HG03469 (cell line): ENCODE measurements around the gene JKAMP.
A peak's percentile ranks its signal among the peaks of the same experiment; 100 is the strongest.
"Not testable (repeated sequence)": the region's sequence is repeated elsewhere in the genome, so short reads cannot be mapped to it uniquely, and the experiment has no call there.

Source experiments
- ATAC-seq: cut with Tn5 transposase; IDR thresholded peaks from one replicate; pipeline ENCODE4 v1.9.1; 2021; ENCODE audit warnings: mild to moderate bottlenecking, moderate library complexity, moderate number of reproducible peaks; ENCODE audit not compliant: unreplicated experiment

Gene JKAMP, protein sequence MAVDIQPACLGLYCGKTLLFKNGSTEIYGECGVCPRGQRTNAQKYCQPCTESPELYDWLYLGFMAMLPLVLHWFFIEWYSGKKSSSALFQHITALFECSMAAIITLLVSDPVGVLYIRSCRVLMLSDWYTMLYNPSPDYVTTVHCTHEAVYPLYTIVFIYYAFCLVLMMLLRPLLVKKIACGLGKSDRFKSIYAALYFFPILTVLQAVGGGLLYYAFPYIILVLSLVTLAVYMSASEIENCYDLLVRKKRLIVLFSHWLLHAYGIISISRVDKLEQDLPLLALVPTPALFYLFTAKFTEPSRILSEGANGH

DNA sequence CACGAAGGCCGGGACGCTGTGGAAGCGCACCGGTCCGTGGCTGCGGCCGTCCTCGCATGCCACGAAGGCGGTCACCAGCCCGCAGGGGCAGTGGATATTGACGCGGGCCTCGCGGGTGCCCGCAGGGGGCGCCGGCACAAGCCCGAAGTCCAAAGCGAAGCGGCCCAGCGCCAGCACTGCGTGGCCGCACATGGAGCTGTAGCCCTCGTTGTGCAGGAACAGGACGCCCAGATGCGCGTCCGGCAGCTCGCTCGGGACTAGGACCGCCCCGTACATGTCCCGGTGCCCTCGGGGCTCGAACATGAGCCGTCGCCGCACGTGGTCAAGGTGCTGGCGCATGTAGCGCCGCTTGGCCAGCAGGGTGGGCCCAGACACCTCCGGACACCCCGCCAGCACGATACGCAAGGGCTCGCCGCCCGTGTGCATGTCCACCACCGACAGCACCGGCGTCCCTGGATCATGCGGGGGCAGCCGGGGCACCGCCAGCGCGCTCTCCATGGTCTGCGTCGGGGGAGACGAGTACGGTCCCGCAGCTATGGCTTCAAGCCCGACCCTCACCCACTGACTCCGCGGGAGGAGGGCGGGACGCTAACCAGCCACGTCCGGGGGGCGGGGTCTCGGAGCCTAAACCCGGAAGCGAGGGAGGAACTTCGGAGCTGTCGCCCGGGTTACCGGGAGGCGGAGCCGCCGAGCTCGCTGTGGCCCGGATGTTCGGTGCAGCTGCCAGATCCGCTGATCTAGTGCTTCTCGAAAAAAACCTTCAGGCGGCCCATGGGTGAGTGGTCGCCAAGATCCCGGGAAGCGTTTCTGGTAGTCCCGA is at the start of gene JKAMP, which contains the start of gene L3HYPDH:
JKAMP (plus strand) TSS at position 699 of the 820 bp plus-strand sequence; CDS start at position 772, 73 bp downstream.
L3HYPDH (minus strand) TSS at position 590 of the 820 bp plus-strand sequence; CDS start at position 498, 92 bp downstream.
- peak; percentile 70 for ATAC-seq

DNA sequence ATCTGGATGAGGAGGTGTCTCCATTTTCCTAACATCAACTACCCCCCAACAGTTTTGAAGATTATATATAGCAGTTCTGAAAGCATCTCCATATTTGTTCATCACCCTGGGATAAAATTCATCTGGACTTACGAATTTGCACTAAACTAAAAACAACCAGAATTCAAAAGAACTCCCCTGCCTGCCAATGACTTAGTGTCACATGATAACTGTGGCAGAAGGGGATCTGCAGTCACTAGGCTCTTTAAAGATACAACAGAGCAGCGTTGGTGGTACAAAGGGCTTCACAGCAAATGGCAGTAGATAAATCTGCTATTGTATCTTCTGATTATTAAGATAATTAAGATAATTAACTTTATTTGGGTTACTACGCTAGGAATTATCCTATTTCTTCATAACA is 49.2 kb upstream of the JKAMP start:
- no peak for ATAC-seq

DNA sequence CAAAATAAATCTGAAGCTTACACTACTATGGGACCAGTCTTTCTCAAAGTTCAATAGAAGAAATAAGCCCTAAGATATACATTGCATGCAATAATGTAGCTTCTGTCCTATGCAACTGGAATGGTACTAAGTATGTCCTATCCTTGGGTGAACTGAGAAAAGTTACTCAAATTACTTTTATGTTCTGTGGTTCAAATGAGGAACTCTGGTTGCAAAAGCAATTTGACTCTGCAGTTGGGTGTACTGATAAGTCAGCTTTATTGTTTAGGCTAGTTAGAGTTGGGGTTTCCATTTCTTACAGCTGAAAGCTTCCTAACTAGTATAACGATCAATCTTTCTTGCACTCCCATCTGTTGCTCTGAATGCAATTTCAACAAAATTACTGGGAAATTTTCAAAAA is 48.3 kb upstream of the JKAMP start:
- no peak for ATAC-seq

DNA sequence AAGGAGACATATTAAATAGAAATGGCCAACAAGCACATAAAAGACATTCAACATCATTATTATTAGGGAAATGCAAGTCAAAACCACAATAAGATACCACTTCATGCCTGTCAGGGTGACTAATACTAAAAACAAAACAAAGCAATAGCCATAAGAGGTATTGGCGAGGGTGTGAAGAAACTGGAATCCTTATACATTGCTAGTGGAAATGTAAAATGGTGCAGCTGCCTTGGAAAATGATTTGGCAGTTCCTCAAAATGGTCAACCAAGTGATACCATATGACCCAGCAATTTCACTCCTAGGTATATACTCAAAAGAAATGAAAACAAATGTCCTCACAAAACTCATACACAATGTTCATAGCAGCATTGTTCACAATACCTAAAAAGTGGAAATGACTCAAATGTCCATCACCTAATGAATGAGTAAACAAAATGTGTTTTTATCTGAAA is 46.1 kb upstream of the JKAMP start:
- ATAC-seq, result no peak

DNA sequence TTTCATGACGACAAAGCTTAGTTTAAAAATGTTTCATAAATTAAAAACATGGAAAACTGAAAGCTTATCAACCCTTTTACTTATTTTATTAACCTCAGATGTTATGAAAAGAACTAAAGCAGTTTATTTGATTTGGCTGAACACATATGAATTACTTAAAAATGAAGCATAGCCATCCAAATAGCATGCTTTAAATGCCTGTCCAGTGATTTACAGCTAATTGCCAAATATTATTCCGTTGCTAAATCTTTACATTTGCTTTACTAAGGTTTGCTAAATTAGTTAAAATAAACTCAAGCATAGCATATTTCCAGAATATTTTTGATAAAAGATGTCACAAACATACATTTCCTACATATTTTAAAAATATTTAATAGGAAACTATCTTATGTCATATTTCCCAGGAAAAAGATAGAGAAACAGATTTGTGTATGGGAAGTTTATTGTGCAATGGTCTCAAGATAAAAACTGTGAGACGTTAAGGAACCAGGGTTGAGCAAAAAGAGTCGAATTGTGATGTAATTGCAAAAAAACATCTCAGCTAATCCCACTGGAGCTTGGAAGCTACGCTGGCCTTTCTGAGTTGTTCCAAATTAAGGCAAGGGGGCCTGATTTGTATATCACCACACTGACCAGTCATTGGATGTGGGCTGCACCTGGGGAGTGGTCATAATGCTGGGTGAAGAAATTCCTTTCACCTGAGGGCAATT is 44.9 kb upstream of the JKAMP start:
- ATAC-seq, result no peak

DNA sequence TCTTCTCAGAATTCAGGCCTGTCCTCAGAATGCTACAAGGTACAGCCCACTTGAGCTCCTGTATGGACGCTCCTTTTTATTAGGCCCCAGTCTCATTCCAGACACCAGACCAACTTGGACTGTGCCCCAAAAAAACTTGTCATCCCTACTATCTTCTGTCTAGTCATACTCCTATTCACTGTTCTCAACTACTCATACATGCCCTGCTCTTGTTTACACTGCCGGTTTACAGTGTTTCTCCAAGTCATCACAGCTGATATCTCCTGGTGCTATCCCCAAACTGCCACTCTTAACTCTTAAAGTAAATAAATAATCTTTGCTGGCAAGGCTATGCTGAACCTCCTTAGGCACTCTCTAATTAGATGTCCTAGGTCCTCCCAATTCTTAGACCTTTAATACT is 35.6 kb upstream of the JKAMP start:
- ATAC-seq, result not testable (repeated sequence)

DNA sequence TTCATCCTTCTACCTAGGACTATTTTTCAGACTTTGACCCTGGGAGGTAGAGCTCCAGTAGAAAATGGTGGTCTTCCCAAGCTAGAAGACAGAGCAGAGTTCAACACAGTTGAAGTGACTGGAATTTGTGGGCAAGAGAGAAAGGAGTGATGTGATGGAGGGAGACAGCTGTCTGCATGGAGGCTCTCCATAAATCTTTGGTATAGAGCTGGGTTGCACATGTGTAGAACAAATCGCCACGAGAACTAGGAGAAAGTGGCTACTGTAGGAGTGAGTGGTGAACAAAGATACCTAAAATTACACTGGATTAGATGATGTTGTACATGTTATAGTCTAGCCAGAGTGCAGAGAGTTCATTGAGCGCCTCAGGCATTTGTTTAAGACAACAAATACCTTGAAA is 33.6 kb upstream of the JKAMP start:
- ATAC-seq, result no peak

DNA sequence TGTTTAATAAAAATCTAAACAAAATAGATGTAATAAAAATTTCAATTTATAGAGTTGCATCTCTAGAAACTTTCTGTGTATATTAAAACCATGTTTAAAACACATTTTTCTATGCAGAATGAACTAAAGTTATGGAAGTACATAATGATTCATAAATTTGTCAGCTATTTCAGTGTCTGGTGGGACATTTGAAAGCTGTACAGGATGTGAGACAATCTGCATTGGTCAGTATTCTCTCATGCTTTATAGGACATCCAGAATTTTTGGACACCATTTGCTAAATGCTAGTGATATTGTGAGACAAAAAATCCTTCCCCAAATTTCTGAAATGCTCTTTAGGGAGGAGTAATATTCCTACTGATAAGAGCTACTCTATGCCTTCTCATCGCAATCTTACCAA is 32.5 kb upstream of the JKAMP start:
- ATAC-seq, result no peak

DNA sequence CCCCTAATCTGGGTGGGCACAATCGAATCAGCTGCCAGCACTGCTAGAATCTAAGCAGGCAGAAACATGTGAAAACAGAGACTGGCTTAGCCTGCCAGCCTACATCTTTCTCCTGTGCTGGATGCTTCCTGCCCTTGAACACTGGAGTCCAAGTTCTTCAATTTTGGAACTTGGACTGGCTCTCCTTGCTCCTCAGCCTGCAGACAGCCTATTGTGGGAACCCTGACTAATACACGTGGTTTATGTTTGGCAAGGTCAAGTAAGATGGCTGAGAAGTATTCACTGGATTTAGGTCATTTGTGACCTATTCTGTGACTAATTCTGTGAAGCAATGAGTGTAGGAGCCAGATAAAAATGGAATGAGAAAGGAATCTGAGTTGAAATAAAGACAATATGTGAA is 30.2 kb upstream of the JKAMP start:
- no peak for ATAC-seq

DNA sequence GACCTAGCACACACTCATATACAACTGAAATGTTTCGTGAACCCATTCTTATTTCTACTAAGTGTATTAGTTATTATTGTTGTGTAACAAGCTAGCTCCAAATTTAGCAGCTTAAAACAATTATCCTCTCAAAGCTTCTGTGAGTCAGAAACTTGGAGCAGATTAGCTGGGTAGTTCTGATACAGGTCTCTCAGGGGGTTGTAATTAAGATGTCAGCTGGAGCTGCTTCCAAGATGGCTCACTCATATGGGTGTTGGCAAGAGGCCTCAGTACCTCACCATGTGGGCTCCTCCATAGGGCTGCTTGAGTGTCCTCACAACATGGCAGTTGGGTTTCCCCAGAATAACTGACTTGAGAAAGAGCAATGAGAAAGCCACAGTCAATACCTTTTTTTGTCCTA is 28.9 kb upstream of the JKAMP start:
- ATAC-seq, result no peak

DNA sequence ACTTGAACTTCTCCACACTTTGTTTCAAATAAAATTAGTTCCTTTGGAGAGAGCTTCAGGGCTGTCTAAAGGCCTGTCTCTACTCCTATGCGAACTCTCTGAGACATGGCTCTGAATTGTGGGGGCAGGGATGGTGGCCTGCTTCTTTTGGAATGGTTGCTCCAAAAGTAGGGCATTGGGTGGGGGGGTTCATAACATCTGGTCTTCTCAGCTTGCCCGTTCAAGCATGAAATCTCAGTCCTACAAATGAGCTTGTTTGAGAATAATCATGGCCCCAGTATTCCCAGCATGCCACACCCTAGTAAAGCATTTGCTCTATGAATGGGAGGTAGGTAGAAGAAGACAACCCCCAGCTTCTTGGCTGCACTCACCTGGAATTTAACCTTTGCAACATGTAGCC is 25.8 kb upstream of the JKAMP start:
- no peak for ATAC-seq

DNA sequence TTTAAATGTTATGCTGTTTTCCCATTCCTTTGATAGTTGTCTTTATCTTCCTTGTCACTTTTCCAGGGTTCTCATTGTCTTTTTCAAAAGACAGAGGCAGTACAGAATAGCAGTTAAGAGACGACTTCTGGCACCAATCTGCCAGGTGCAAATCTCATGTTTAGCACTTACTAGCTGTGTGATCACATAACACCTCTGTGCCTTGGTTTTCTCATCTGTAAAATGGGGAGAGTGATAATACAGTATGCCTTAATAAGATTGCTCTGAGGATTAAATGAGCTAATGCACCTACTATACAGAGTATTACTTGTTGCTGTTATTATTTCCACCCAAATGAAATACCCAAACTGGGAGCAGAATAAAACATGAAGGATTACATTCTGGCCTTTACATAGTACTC is 23.9 kb upstream of the JKAMP start:
- no peak for ATAC-seq

DNA sequence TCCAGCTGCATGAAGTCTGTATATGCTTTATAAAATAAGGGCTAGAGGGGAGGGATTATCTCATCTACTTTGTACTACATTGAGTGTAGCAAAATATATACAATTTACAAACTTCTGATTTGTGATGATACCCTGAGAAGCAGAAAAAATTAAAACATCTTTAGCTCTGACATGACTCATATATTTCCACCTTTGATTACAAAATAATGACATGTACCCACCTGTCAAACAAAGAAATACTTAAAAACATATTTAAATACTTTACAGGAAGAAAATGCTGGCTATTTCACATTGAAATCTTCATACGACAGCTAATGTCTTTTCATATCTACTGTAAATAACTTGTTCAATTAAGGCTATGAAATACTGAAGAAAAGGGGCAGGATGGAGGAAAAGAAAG is 22.4 kb upstream of the JKAMP start:
- ATAC-seq, result no peak

DNA sequence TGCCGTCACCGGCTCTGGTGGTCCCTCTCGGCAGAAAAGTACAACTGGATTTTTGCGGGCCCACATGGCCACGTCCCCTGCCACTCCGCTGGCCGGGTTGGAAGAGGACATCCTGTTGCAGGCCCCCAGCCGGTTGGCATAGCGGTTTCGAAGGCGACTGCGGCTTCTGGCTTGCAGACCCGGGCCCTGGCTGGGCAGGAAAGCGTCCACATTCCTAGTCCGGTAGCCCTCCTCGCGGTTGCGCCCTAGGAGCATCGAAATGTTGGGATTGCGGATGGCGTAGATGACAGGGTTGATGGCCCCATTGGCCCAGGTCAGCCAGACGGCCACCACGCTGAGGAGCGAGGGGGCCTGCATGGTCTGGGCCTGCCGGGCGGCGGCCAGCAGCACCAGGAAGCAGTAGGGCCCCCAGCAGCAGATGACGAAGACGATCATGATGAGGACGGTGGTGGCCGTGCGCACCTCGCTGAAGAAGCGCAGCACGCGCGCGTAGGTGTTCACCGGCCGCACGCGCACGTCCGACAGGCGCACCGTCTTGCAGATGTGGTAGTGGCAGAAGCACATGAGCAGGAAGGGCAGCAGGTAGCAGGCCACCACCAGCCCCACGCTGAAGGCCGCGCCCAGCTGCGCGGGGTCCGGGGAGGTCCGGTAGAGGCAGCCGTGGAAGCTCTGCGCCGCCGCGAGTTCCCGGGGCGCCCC is 20.4 kb upstream of the JKAMP start:
- peak; percentile 10 for ATAC-seq

DNA sequence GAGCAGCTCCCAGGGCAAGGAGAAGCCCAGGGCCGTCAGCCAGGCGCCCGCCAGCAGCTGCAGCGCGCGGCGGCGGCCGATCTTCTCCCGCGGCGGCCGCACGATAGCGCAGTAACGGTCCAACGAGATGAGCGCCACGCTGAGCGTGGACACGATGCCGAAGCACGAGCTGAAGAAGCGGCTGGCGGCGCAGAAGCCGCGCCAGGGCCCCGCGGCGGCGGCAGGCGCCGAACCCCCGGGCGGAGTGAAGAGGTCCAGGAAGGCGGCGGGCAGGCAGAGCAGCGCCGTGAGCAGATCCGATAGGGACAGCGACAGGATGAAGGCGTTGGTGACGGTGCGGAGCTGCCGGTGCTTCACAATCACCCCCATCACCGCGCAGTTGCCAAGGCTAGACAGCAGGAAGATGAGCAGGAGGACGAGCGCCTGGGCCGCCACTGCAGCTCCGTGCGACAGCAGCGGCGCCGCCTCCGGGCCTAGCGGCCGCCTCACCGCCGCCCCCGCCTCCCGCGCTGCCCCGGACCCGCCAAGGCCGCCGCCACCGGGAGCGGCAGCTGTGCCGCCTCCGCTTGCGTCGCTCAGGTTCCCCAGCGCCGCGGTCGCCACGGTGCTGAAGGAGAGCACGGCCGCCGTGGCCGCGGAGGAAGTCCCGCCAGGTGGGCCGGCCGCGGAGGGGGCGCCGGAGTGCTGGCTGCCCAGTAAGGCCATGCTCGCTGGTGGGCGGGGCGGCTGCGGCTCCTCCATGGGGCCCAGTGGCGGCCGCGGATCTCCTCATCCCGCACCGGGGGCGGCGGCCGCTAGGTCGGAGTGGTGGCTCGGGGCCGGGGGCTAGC is 19.6 kb upstream of the JKAMP start:
- ATAC-seq, result peak; percentile 35

DNA sequence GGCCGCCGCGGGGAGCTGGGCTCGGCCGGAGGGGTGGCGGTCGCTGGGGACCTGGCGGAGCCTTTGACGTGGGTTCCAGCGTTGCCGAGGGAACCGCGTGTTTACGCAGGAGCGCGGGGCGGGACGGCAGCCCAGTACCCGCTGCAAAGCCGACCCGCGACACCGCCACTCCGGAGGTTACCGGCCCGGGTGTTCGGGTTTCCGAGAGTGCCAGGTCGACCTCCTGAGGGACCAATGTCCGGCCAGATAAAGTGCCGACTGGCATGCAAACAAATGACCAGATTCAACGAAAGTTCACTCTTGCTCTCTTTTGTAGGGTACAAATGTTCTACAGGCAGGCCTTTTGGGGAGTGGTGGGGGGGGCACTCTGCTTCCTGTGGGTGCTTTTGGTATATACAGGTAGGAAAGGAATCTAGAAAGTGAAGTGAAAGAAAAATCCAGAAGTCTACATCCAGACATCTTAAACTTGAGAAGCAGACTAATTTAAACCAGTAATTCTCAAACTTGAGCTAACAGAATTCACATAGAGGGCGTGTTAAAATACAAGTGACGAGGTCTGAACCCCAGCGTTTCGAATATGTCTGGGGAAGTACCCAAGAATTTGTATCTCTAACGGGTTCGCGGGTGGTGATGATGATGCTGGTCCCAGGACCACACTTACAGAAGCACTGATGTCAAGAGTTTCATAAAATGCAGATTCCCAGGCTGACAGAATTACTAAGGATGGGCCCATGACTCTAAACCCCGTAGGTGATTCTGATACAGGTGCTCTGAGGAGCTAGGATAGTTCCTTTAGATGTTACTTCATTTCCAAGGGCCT is 18.8 kb upstream of the JKAMP start, which contains the start of gene GPR135:
GPR135 (minus strand) TSS at position 65 of the 820 bp plus-strand sequence. CDS start 154 bp downstream, outside the sequence.
- peak; percentile 25 for ATAC-seq

DNA sequence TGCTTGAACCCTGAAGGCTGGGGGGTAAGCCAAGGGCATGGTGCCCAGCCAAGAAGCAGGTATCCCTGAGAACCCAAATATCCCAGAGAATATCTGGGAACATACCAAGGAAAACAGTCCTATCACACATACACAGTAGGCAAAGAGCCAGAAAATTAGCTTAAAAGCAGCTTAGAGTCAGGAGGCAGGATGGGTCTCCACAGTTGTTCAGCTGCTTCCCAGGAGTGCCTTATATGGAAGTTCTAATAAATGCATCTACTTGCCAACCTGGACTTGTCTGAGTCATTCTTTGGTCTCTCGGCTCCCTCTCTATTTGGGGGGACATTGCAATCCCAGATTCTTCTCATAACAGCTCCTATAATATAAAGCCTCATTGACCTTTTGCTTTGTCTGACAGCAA is 10.1 kb upstream of the JKAMP start:
- no peak for ATAC-seq

DNA sequence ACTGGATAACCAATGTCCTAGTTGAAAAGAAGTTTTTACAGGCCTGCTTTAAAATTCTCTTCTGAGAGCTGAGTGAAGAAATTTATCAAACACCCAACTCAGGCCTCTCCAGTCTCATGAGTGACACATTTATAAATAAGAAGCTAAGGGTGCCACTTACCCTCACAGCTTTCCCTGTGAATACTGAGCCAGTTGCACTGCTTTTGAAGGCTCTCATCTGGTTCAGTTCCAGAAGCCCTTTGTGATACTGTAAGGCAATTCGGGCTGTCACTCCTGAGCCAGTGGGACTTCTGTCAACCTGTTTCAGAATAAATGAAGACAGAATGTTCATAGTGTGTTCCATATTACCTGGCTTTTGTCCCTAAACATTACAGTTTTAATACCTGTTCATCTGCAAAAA is 8.6 kb upstream of the JKAMP start:
- ATAC-seq, result no peak

DNA sequence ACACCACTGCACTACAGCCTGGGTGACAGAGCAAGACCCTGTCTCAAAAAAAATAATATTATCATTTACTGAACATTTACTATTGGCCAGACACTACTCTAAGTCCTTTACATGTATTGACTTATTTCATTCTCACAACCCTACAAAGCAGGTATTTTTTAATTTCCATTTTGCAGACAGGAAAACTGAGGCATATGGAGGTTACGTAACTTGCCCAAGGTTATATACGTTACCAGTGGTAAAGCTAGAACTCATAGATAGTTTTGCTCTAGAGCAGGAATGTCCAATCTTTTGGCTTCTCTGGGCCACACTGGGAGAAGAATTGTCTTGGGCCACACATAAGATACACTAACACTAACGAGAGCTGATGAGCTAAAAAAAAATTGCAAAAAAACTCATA is 5.8 kb upstream of the JKAMP start:
- ATAC-seq, result no peak
